Measurements from ENCODE around the gene GATAD2B.

DNA sequence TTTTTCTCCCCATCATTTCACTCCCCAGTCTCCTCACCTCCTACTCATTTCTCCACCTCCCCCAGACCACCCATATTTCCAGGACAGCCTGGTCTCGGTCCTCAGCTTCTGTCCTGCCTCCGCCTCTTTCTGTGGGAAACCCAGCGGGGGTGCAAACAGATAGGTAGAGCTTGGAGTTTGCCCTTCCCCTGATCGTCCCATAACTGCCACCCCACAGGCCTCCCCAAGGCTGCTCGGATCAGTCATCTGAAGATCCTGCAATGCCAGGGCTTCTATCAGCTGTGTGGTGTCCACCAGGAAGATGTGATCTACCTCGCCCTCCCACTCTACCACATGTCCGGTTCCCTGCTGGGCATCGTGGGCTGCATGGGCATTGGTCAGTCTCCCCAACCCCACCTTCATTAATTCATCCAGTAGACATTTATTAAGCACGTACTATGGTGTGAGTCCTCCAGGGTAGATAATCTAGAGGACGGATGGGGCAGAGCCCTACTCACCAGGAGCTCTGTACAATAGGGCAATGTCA lies 145.9 kb downstream of the GATAD2B start:
- TF ChIP-seq, protein P1, sequence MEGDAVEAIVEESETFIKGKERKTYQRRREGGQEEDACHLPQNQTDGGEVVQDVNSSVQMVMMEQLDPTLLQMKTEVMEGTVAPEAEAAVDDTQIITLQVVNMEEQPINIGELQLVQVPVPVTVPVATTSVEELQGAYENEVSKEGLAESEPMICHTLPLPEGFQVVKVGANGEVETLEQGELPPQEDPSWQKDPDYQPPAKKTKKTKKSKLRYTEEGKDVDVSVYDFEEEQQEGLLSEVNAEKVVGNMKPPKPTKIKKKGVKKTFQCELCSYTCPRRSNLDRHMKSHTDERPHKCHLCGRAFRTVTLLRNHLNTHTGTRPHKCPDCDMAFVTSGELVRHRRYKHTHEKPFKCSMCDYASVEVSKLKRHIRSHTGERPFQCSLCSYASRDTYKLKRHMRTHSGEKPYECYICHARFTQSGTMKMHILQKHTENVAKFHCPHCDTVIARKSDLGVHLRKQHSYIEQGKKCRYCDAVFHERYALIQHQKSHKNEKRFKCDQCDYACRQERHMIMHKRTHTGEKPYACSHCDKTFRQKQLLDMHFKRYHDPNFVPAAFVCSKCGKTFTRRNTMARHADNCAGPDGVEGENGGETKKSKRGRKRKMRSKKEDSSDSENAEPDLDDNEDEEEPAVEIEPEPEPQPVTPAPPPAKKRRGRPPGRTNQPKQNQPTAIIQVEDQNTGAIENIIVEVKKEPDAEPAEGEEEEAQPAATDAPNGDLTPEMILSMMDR (IDR thresholded peaks at IDR 0.05), result no peak
- no peak for TF ChIP-seq POLR2A (IDR thresholded peaks at IDR 0.05)

Measured in thyroid gland (tissue), 4 donors.